Glutamatergic neuron (in vitro differentiated cells): Measurements from ENCODE around the gene ZNF695. TPM values are rescaled to one million over a fixed set of nuclear protein-coding genes. Genes with fewer than 3 reads are reported as not detected.

Source experiments
- DNase-seq: peaks from one replicate; pipeline ENCODE4 v3.0.0; 2022
- H3K27ac Mint-ChIP-seq: one replicate; pipeline ENCODE4 v1.8.0; 2020; ENCODE audit warnings: mild to moderate bottlenecking, mixed read lengths, inconsistent platforms; ENCODE audit not compliant: unreplicated experiment
- H3K27me3 Mint-ChIP-seq: one replicate; pipeline ENCODE4 v1.8.0; 2020; ENCODE audit warnings: mild to moderate bottlenecking, moderate library complexity, mixed read lengths, inconsistent platforms; ENCODE audit not compliant: unreplicated experiment
- H3K36me3 Mint-ChIP-seq: one replicate; pipeline ENCODE4 v1.8.0; 2020; ENCODE audit warnings: mild to moderate bottlenecking, mixed read lengths, inconsistent platforms; ENCODE audit not compliant: unreplicated experiment
- H3K4me1 Mint-ChIP-seq: one replicate; pipeline ENCODE4 v1.8.0; 2020; ENCODE audit warnings: mild to moderate bottlenecking, low read depth, mixed read lengths, inconsistent platforms; ENCODE audit not compliant: unreplicated experiment
- H3K4me3 Mint-ChIP-seq: one replicate; pipeline ENCODE4 v1.8.0; 2020; ENCODE audit warnings: mild to moderate bottlenecking, mixed read lengths, inconsistent platforms; ENCODE audit not compliant: unreplicated experiment
- H3K9me3 Mint-ChIP-seq: one replicate; pipeline ENCODE4 v1.8.0; 2020; ENCODE audit warnings: mild to moderate bottlenecking, moderate library complexity, mixed read lengths, inconsistent platforms; ENCODE audit not compliant: unreplicated experiment
- long read RNA-seq: library from polyadenylated mRNA; unstranded; transcript quantifications from one replicate; pipeline ENCODE4 v2.0.0, GENCODE V29; 2020; ENCODE audit not compliant: unreplicated experiment
- total RNA-seq: library from RNA; stranded (reverse); fragmentation: NEBNext Ultra II Directional; extraction: Animal tissue kit (Norgen Biotek cat#: 25700); gene quantifications from one replicate; pipeline ENCODE4 v1.2.1, GENCODE V29; 2021; ENCODE audit not compliant: unreplicated experiment
- TF ChIP-seq, protein P1 (sequence below): fragments of 200-600 bp; sonication (generic); IDR thresholded peaks from one replicate; pipeline ENCODE4 v1.5.0; 2021; ENCODE audit not compliant: partially characterized antibody, unreplicated experiment

Gene ZNF695
- total RNA-seq, result 7.9 TPM
- long read RNA-seq, partial matches to known transcripts, result 1 of 2 reads
- long read RNA-seq, other reads (novel, unspliced or antisense), result 1 of 2 reads

DNA sequence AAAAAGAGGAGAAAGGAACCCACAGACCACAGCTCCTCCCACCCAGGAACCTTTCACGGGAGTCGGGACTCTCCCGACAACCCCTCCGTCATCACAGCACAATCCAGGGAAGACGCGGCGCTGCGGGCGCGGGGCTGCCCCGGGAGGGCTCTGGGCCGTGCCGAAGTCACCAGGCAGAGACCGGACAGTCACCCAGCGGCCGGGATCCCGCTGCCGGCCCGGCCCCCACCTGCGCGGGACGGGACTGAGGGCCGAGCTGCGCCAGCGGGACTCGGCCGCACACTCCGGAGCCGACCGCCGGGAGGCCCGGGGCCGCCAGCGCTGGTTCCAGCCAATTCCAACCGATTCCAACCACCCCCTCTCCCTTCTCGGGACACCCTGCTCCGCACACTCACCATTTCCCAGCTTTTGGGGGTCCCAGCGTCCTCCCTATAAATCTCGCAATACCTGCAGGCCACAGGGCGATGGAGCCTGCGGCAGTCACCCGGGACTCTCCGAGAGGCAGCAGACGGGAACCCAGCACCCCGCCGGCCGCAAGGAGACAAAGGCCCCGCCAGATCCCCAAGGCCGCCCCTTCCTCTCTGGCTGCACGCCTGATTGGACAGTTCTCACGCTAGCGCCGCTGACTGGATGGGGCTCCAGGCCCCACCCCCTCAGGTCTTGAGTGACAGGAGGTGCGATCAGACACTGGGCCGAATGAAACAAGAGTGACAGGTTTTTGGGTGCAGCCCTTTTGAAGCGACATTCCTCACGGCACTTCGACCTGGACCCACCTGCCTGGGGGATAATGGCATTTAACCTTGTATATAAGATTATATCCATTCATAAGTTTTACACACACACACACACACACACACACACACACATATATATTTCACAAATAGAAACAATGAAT, at the start of gene ZNF695:
Gene ZNF695 (minus strand): TSS at position 547 of the 895 bp plus-strand sequence. CDS start 149 bp downstream, at position 398.
- TF ChIP-seq, protein P1, sequence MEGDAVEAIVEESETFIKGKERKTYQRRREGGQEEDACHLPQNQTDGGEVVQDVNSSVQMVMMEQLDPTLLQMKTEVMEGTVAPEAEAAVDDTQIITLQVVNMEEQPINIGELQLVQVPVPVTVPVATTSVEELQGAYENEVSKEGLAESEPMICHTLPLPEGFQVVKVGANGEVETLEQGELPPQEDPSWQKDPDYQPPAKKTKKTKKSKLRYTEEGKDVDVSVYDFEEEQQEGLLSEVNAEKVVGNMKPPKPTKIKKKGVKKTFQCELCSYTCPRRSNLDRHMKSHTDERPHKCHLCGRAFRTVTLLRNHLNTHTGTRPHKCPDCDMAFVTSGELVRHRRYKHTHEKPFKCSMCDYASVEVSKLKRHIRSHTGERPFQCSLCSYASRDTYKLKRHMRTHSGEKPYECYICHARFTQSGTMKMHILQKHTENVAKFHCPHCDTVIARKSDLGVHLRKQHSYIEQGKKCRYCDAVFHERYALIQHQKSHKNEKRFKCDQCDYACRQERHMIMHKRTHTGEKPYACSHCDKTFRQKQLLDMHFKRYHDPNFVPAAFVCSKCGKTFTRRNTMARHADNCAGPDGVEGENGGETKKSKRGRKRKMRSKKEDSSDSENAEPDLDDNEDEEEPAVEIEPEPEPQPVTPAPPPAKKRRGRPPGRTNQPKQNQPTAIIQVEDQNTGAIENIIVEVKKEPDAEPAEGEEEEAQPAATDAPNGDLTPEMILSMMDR, result no peak
- Mint-ChIP-seq H3K9me3 (peaks cover 6% of the 10 kb centered on the region), H3K4me3 (peak within 1 kb of the TSS; percentile 99), H3K27me3 (peaks cover 5% of the 10 kb centered on the region), H3K4me1 (no peaks in the 10 kb centered on the region), H3K27ac (peak within 1 kb of the TSS; percentile 99), H3K36me3 (peaks cover 12% of the 10 kb centered on the region)
- peak; percentile 95 for DNase-seq

DNA sequence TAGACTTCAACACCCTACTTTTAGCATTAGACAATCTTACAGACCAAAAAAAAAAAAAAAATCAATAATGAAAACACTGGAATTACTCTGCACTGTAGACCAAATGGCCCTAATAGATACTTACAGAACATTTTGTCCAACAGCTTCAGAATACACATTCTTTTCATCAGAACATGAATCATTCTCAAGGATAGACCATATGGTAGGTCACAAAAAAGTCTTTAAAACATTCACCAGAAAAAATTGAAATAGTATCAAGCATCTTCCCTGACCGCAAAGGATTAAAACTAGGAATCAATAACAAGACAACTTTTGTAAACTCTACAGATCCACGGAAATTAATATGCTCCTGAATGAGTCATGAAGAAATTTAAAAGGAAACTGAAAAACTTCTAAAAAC, 48.2 kb upstream of the ZNF695 start:
- peaks cover 27% of the 10 kb centered on the region for H3K9me3 Mint-ChIP-seq
- DNase-seq, result no peak
- TF ChIP-seq, protein P1, result no peak
- peaks cover 55% of the 10 kb centered on the region for H3K36me3 Mint-ChIP-seq
- H3K4me3 Mint-ChIP-seq, result no peak overlapping the region
- peaks cover 3% of the 10 kb centered on the region for H3K27me3 Mint-ChIP-seq
- H3K27ac Mint-ChIP-seq, result no peak overlapping the region
- no peaks in the 10 kb centered on the region for H3K4me1 Mint-ChIP-seq

DNA sequence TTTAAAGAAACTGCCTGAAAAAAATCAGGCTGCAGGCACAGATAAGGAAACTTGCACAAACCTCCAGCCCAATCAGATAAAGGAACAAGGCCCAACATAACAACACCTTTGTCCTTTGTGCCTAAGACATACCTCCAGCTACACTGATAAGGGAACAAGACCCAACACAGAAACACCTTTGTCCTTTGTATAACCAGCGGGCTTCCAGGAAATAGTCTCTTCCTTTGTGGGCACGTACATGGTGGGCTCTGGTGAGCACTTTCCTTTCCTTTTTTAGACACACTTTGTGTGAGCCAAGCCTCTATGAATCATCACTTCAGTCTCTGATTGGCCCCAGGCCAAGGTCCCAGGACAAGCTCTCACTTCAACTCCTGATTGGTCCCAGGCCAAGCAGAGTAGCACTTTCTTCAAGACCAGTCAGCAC, 47.1 kb upstream of the ZNF695 start:
- peaks cover 63% of the 10 kb centered on the region for H3K36me3 Mint-ChIP-seq

DNA sequence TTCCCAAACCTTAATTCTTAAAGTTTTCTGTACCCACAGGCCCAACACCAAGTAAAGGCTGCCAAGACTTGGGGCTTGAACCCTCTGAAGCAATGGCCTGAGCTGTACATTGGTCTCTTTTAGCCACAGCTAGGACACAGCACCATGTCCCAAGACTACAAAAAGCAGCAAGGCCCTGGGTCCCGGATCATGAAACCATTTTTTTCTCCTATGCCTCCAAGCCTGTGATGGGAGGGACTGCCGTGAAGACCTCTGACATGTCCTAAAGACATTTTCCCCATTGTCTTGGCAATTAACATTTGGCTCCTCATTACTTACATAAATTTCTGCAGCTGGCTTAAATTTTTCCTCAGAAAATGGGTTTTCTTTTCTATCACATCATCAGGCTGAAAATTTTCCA, 39.8 kb upstream of the ZNF695 start:
- TF ChIP-seq, protein P1, result no peak
- no peak for DNase-seq
- Mint-ChIP-seq H3K9me3 (peaks cover 46% of the 10 kb centered on the region), H3K36me3 (peaks cover 76% of the 10 kb centered on the region), H3K27ac (no peak overlapping the region), H3K27me3 (peaks cover 6% of the 10 kb centered on the region), H3K4me1 (no peaks in the 10 kb centered on the region), H3K4me3 (no peak overlapping the region)

More for the DNA sequence above, 47.1 kb upstream of the ZNF695 start:
- Mint-ChIP-seq H3K4me3 (no peak overlapping the region), H3K9me3 (peaks cover 34% of the 10 kb centered on the region), H3K4me1 (no peaks in the 10 kb centered on the region), H3K27ac (no peak overlapping the region), H3K27me3 (peaks cover 3% of the 10 kb centered on the region)
- TF ChIP-seq, protein P1, result no peak
- no peak for DNase-seq

DNA sequence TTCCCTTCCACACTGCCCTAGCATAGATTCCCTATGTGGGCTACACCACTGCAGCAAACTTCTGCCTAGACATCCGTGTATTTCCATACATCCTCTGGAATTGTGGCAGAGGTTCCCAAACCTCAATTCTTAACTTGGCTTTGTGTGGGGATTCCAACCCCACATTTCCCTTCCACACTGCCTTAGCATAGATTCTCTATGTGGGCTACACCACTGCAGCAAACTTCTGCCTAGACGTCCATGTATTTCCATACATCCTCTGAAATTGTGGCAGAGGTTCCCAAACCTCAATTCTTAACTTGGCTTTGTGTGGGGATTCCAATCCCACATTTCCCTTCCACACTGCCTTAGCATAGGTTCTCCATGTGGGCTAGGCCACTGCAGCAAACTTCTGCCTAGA, 39.4 kb upstream of the ZNF695 start:
- H3K9me3 Mint-ChIP-seq, result peaks cover 43% of the 10 kb centered on the region
- peaks cover 6% of the 10 kb centered on the region for H3K27me3 Mint-ChIP-seq
- no peak overlapping the region for H3K27ac Mint-ChIP-seq
- peaks cover 76% of the 10 kb centered on the region for H3K36me3 Mint-ChIP-seq
- no peak for DNase-seq
- TF ChIP-seq, protein P1, result no peak
- no peak overlapping the region for H3K4me3 Mint-ChIP-seq
- H3K4me1 Mint-ChIP-seq, result no peaks in the 10 kb centered on the region
